Heart left ventricle (tissue), 16 donors: ENCODE measurements around the gene GPR87. TPM values are rescaled to one million over a fixed set of nuclear protein-coding genes. Genes with fewer than 3 reads are reported as not detected.

Source experiments
- ATAC-seq, 4 donors: fragments of 200-7000 bp; cut with Tn5 transposase; one replicate each; pipeline ENCODE4 v1.9.1; 2020 to 2022; ENCODE audit warnings: moderate library complexity in 4 of 4, mild to moderate bottlenecking in 3 of 4, moderate number of reproducible peaks in 1 of 4
- DNase-seq, 5 donors: peaks; one replicate each; pipeline ENCODE4 v3.0.0-alpha.2; 2020
- H3K27ac ChIP-seq, 12 donors: fragments of 200-600 bp; sonication (generic) in 4 of 12; one replicate each; pipeline versions ENCODE4 v1.5.0 to v1.8.0; 2016 to 2022; ENCODE audit warnings: mild to moderate bottlenecking in 2 of 12
- H3K27me3 ChIP-seq, 9 donors: fragments of 200-600 bp; sonication (generic) in 2 of 9; one replicate each; pipeline versions ENCODE4 v1.5.1 to v1.8.0; 2016 to 2022; ENCODE audit warnings: mild to moderate bottlenecking in 3 of 9
- H3K36me3 ChIP-seq, 9 donors: fragments of 200-600 bp; sonication (generic) in 2 of 9; one replicate each; pipeline versions ENCODE4 v1.5.0 to v1.8.0; 2018 to 2022; ENCODE audit warnings: mild to moderate bottlenecking in 2 of 9
- H3K4me1 ChIP-seq, 12 donors: fragments of 200-600 bp; sonication (generic) in 4 of 12; one replicate each; pipeline versions ENCODE4 v1.5.0 to v1.8.0; 2016 to 2022; ENCODE audit warnings: mild to moderate bottlenecking in 3 of 12
- H3K4me3 ChIP-seq, 12 donors: fragments of 200-600 bp; sonication (generic) in 4 of 12; one replicate each; pipeline versions ENCODE4 v1.5.0 to v1.8.0; 2017 to 2022; ENCODE audit warnings: mild to moderate bottlenecking in 9 of 12, moderate library complexity in 4 of 12
- H3K9me3 ChIP-seq, 12 donors: fragments of 200-600 bp; sonication (generic) in 4 of 12; one replicate each; pipeline versions ENCODE4 v1.5.0 to v1.8.0; 2016 to 2022; ENCODE audit warnings: mild to moderate bottlenecking in 1 of 12
- POLR2A ChIP-seq, 2 donors: fragments of 450-650 bp; IDR thresholded peaks; one replicate each; pipeline ENCODE4 v1.6.1; 2017; ENCODE audit warnings: antibody characterized with exemption in 2 of 2, mild to moderate bottlenecking in 2 of 2, moderate library complexity in 2 of 2
- WGBS, 4 donors: extraction: QIAGEN DNeasy Blood & Tissue Kit in 2 of 4; methylation state at CpG; one replicate each; pipeline versions ENCODE4 v1.1.5 to v1.1.7; 2013 to 2018; 5-methylcytosine and 5-hydroxymethylcytosine counted together
- intact Hi-C, 10 donors: fragments of 100-400 bp; cut with DNase I; formaldehyde crosslinking; loops; one replicate each; pipeline versions ENCODE4 v1.11.1 to v1.14.2; 2022
- polyA plus RNA-seq, 2 donors: library from polyadenylated mRNA; stranded (reverse); fragments of 200-250 nt; gene quantifications; one replicate each; pipeline ENCODE4 v1.2.3, GENCODE V29; 2013
- total RNA-seq, 9 donors: library from RNA; depleted of rRNA in 2 of 9; stranded (reverse); fragments of >200 nt in 2 of 9; fragmentation: NEBNext Ultra II Directional in 3 of 9; extraction: Animal tissue kit (Norgen Biotek cat#: 25700) in 3 of 9; gene quantifications; one replicate each; pipeline versions ENCODE4 v1.1.0 to v1.2.4, GENCODE V29; 2016 to 2023
- TF ChIP-seq, protein P1 (sequence below), 12 donors: fragments of 200-600 bp; sonication (generic) in 4 of 12; IDR thresholded peaks; one replicate each; pipeline versions ENCODE4 v1.5.0 to v1.8.0; 2018 to 2022; ENCODE audit warnings: antibody characterized with exemption in 12 of 12, mild to moderate bottlenecking in 5 of 12
- donor health status: ischemic (EF 13 %, LVEDD 7.1; RV severe dilation, severe dysfunction).
- donor health status: healthy with polysubstance abuse.
- donor health status: DM: no; HTN: yes; CAD: no.
- donor health status: DM: no; HTN: no; CAD: no.
- donor health status: ischemic (EF 25% LVEDD 6.9; RV normal size, moderate dysfunction).
- donor health status: ischemic (EF 25% LVEDD 5.7; RV mildly dilated, moderate dysfunction).
- donor health status: healthy.
- donor health status: DM: yes; HTN: yes; CAD: no.
- donor health status: ischemic (EF 35%, LVEDD 5.7; RV mildly dilated, moderate dysfunction).
- donor health status: nonischemic (EF 11% LVEDD 7.7; RV severe dilation, severe dysfunction).
- donor health status: DM: yes; HTN: yes; CAD: no.
- donor health status: PGD.
- donor health status: ischemic (EF 29% LVEDD 5.4; RV normal size, mild dysfunction).
- donor health status: nonischemic (EF 23%, LVEDD 6.1; RV moderate dilation, normal function).

GPR87 gene
- total and polyA plus RNA-seq, 11 donors = not detected

DNA sequence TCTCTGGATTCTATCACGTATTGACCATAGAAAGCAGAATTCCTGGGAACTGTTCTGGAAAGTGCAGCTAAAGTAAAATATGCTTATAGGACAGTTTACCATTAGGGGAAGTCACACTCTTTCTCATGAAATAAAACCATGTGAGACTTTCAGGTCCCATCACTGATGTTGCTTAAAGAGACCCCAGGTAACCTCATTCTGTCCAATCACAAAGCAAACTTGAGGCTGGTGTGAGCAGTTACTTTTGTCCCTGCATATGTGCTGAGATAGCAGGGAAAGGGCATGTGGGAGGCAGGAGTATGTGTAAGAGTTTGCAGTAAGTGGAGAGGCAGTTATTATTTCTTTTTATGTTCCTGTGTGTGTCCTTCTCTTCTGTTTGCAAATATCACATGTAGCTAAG, 16.1 kb downstream of the GPR87 start:
- WGBS, 4 donors = 73 to 85% (median 77%) methylated on average over 1 of the region's 1 CpG
- DNase-seq = no peak
- ATAC-seq = no peak
- Histone ChIP-seq H3K27ac (no peak overlapping the region), H3K36me3 (no peaks in the 10 kb centered on the region), H3K9me3 (no peaks in the 10 kb centered on the region), H3K4me3 (no peak overlapping the region), H3K4me1 (peaks cover 0 to 5% (median 0%) of the 10 kb centered on the region in 12 donors), H3K27me3 (peaks cover 0 to 3% (median 0%) of the 10 kb centered on the region in 9 donors)
- intact Hi-C loops = no loop called here
- no peak for TF ChIP-seq POLR2A (IDR thresholded peaks at IDR 0.05)
- TF ChIP-seq, protein P1, sequence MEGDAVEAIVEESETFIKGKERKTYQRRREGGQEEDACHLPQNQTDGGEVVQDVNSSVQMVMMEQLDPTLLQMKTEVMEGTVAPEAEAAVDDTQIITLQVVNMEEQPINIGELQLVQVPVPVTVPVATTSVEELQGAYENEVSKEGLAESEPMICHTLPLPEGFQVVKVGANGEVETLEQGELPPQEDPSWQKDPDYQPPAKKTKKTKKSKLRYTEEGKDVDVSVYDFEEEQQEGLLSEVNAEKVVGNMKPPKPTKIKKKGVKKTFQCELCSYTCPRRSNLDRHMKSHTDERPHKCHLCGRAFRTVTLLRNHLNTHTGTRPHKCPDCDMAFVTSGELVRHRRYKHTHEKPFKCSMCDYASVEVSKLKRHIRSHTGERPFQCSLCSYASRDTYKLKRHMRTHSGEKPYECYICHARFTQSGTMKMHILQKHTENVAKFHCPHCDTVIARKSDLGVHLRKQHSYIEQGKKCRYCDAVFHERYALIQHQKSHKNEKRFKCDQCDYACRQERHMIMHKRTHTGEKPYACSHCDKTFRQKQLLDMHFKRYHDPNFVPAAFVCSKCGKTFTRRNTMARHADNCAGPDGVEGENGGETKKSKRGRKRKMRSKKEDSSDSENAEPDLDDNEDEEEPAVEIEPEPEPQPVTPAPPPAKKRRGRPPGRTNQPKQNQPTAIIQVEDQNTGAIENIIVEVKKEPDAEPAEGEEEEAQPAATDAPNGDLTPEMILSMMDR (IDR thresholded peaks at IDR 0.05) = no peak

DNA sequence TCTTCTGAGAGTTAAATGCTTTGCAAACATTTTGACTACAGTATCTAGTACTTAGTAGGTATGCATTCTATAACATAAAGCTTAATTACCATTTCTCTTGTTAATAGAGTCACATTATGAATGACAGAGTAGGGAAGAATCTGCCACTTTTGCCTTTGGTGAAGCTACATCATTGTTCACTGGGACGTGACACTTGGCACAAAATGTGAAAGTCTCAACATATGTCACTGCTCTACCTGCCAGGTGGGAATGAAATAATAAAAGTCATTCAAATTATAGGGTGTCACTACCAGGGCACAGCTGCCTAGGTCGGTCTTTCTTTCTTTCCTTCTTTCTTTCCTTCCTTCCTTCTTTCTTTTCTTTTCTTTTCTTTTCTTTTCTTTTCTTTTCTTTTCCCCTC, 17.6 kb downstream of the GPR87 start:
- Histone ChIP-seq H3K27me3 (peaks cover 0 to 3% (median 0%) of the 10 kb centered on the region in 9 donors), H3K9me3 (no peaks in the 10 kb centered on the region), H3K36me3 (no peaks in the 10 kb centered on the region), H3K4me1 (no peaks in the 10 kb centered on the region), H3K27ac (no peak overlapping the region), H3K4me3 (no peak overlapping the region)
- intact Hi-C loops = loop anchor here in 2 of 10 donors (10.0 kb wide), 2 partner anchors 504 to 616 kb away; no protein-coding TSS in a partner anchor
- no peak for ATAC-seq
- DNase-seq = no peak
- TF ChIP-seq, protein P1 (IDR thresholded peaks at IDR 0.05) = no peak
- WGBS, 4 donors = 76 to 88% (median 84%) methylated on average over 2 of the region's 2 CpGs

DNA sequence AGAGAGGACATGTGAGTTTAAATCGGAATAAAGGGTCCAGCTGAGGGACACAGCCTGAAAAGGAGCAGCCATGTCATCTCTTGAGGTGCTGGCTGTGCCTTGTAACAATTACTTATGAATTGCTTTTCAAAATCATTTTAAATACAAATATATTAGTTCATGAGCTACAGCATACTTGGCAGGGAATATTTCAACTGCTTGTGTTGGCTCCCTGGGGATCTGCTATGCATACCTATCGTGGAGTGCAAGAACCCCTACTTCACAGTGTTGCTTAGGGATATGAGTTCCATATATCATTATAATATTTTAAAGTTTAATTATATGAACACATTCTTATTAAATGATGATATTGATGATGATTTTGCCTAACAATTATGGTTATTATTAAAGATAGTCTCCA, 19.2 kb downstream of the GPR87 start:
- intact Hi-C loops = loop anchor here in 2 of 10 donors (10.0 kb wide), 2 partner anchors 503 to 617 kb away; no protein-coding TSS in a partner anchor
- Histone ChIP-seq H3K4me1 (no peaks in the 10 kb centered on the region), H3K36me3 (no peaks in the 10 kb centered on the region), H3K4me3 (no peak overlapping the region), H3K9me3 (no peaks in the 10 kb centered on the region), H3K27ac (no peak overlapping the region), H3K27me3 (peaks cover 0 to 3% (median 0%) of the 10 kb centered on the region in 9 donors)
- 50 to 80% (median 55%) methylated on average over 2 of the region's 2 CpGs for WGBS, 4 donors
- DNase-seq (no peak), ATAC-seq (no peak)
- TF ChIP-seq POLR2A (IDR thresholded peaks at IDR 0.05) = no peak
- TF ChIP-seq, protein P1 (IDR thresholded peaks at IDR 0.05) = no peak

DNA sequence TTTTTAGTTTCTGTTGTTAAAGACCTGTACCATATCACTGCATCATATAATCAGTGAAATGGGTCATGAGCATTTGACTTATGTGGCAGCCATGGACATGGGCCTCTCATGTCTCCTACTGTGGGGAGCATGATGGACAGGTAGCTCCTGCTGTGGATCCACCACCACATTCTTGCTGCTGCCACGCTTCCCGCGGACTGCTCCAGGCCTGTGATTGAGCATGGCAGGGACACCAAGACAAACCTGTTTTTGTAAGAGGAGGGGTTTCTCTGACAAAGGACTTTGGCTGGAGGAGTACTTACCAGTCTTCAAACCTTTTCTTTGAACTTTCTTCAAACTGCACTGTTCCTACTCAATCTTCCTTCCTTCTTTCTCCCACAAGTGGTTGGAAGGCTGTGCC, 20.4 kb downstream of the GPR87 start:
- no peaks in the 10 kb centered on the region for H3K36me3 ChIP-seq
- ATAC-seq = no peak
- intact Hi-C loops = loop anchor here in 2 of 10 donors (10.0 kb wide), 2 partner anchors 501 to 619 kb away; no protein-coding TSS in a partner anchor

More for the DNA sequence above, 20.4 kb downstream of the GPR87 start:
- whole genome bisulfite sequencing, 4 donors = 83 to 90% (median 88%) methylated on average over 3 of the region's 3 CpGs
- Histone ChIP-seq H3K27me3 (peaks cover 0 to 3% (median 0%) of the 10 kb centered on the region in 9 donors), H3K27ac (no peak overlapping the region), H3K9me3 (no peaks in the 10 kb centered on the region), H3K4me3 (no peak overlapping the region), H3K4me1 (no peaks in the 10 kb centered on the region)
- no peak for DNase-seq
- TF ChIP-seq, protein P1 (IDR thresholded peaks at IDR 0.05) = no peak
- TF ChIP-seq POLR2A (IDR thresholded peaks at IDR 0.05) = no peak
